GM12872 (cell line): ENCODE results near the gene PRSS2.

ENCODE experiments used
- CTCF ChIP-seq: IDR thresholded peaks from 3 replicates; pipeline ENCODE4 v1.5.1; 2011; ENCODE audit warnings: low read depth, mild to moderate bottlenecking, low read length, moderate library complexity; ENCODE audit not compliant: insufficient read depth

Gene PRSS2

DNA sequence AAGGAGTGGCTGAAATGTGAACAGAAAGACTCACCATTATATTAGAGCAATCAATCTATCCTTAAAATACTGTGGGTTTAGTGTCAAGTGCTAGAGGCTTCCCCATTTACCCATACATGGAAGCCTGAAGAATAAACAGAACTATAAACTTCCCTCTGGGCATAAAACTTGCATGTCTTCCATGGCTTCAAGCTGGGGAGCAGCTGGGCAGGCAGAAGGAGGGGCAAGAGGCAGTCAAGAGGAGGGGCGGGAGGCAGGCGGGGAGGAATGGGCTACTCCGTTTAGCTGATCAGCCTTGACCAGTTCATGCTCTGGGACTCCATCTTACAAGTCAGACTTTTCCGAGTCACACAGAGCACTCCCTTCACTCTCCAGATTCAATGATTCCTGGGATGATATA, 25.0 kb upstream of the PRSS2 start:
- TF ChIP-seq CTCF, result no peak

- TF ChIP-seq CTCF, result no peak
These were observed 24.5 kb upstream of the PRSS2 start for GRCh38 chr7:142746264-142746663.

DNA sequence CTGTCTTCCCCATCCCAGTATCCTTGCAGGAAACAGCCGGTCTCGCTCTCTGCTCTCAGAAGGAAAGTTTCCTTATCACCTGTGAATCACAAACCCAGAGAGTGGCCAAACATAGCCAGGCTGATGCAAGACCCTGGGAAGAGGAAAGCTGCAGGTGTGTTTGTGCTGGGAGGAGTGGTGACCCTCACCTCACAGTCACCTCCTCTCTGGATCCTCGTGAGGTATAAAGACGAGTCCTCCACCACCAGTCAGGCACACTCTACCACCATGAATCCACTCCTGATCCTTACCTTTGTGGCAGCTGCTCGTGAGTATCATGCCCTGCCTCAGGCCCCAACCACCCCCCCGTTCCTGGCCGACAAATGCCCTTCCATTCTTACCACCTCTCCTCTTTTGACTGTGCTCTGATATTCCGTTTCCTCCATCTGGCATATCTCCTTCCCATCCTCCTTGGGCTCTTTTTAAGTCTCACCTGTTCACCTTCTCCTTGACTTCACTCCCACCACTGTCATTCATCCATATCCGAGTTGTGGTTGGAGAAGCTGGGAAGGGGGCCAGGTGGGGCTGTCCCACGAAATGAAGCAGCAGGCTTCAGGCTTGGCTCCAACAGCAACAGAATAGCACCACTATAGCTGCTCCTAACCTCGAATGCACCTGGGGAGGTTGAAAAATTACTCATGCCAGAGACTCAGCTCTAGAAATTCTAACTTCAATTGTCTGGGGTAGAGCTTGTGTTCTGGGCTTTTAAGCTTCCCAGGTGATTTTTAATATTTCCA, 21.4 kb upstream of the PRSS2 start, which contains the start of gene PRSS1:
Gene PRSS1 (plus strand): TSS at position 255 of the 776 bp plus-strand sequence. CDS start 13 bp downstream, at position 268.
- no peak for TF ChIP-seq CTCF

GRCh38 chr7:142750321-142750938, 20.3 kb upstream of the PRSS2 start:
- TF ChIP-seq CTCF, result no peak

- TF ChIP-seq CTCF, result no peak
These were observed 18.2 kb upstream of the PRSS2 start for GRCh38 chr7:142752376-142753225.

- TF ChIP-seq CTCF, result no peak
These were observed 17.4 kb upstream of the PRSS2 start for GRCh38 chr7:142753366-142753765.
